H1 (cell line): Measurements from ENCODE around the gene PPID. TPM values are rescaled to one million over a fixed set of nuclear protein-coding genes. Genes with fewer than 3 reads are reported as not detected.

Source experiments
- CTCF ChIA-PET: fragments of 300-600 bp; sonication (Branson Sonifier 250); formaldehyde crosslinking; loops from one replicate; lab custom pipeline; 2021; ENCODE audit not compliant: partially characterized antibody; lab: Charles Lee
- POLR2A ChIA-PET: fragments of 300-600 bp; sonication (Branson Sonifier 250); formaldehyde crosslinking; loops from one replicate; lab custom pipeline; 2021; ENCODE audit warnings: inconsistent platforms; ENCODE audit not compliant: partially characterized antibody; lab: Charles Lee
- DNase-seq, 2 experiments: peaks; one replicate each; pipeline versions ENCODE4 v3.0.0 to v3.0.0-alpha.2; 2010 to 2022; ENCODE audit warnings: low spot score in 2 of 2, low read depth in 1 of 2, mixed read lengths in 1 of 2
- FAIRE-seq: peaks from 2 replicates; lab custom pipeline; 2011; peaks lifted over from hg19 to GRCh38; lab: Jason Lieb, UNC
- H2AFZ ChIP-seq: 2 replicates; pipeline ENCODE4 v1.8.1; 2012; ENCODE audit warnings: low read length, inconsistent platforms
- H2AK5ac ChIP-seq: 2 replicates; pipeline ENCODE4 v1.6.1; 2013; ENCODE audit warnings: low read depth, low read length
- H2BK120ac ChIP-seq: replicated peaks from 2 replicates; pipeline ENCODE3; 2013; ENCODE audit warnings: low read depth, low read length, inconsistent platforms
- H2BK12ac ChIP-seq: 2 replicates; pipeline ENCODE4 v1.6.1; 2013; ENCODE audit warnings: low read depth, low read length
- H2BK15ac ChIP-seq: 2 replicates; pipeline ENCODE4 v1.6.1; 2013; ENCODE audit warnings: low read length
- H2BK20ac ChIP-seq: 2 replicates; pipeline ENCODE4 v1.6.1; 2013; ENCODE audit warnings: low read length
- H2BK5ac ChIP-seq: 2 replicates; pipeline ENCODE4 v1.6.1; 2013; ENCODE audit warnings: low read depth, low read length
- H3K14ac ChIP-seq: 2 replicates; pipeline ENCODE4 v1.6.1; 2013; ENCODE audit warnings: inconsistent platforms; ENCODE audit not compliant: insufficient read length
- H3K18ac ChIP-seq: 2 replicates; pipeline ENCODE4 v1.6.1; 2013; ENCODE audit warnings: low read length; ENCODE audit errors: extremely low read depth
- H3K23ac ChIP-seq: 2 replicates; pipeline ENCODE4 v1.6.1; 2013; ENCODE audit warnings: inconsistent platforms; ENCODE audit not compliant: insufficient read length
- H3K23me2 ChIP-seq: 2 replicates; pipeline ENCODE4 v1.6.1; 2013; ENCODE audit warnings: low read depth, low read length
- H3K27ac ChIP-seq: 2 replicates; pipeline ENCODE4 v1.6.1; 2011; ENCODE audit warnings: low read depth, low read length, inconsistent platforms
- H3K27me3 ChIP-seq, 4 experiments: replicated peaks in 1 of 4; 1 replicate in 1 of 4; 2 replicates in 3 of 4; pipeline versions ENCODE4 v1.6.1 to v1.8.1; 2011 to 2013; ENCODE audit warnings: low read length in 3 of 4, mild to moderate bottlenecking in 3 of 4, inconsistent platforms in 2 of 4, mixed read lengths in 2 of 4, moderate library complexity in 1 of 4; ENCODE audit not compliant: control insufficient read depth in 3 of 4, insufficient read depth in 3 of 4; ENCODE audit errors: extremely low read depth in 1 of 4
- H3K36me3 ChIP-seq, 4 experiments: 2 replicates each; pipeline versions ENCODE4 v1.6.1 to v1.8.1; 2011 to 2013; ENCODE audit warnings: mild to moderate bottlenecking in 4 of 4, low read length in 3 of 4, moderate library complexity in 2 of 4, control low read depth in 1 of 4, inconsistent platforms in 1 of 4; ENCODE audit not compliant: insufficient read depth in 4 of 4, control insufficient read depth in 2 of 4
- H3K4ac ChIP-seq: replicated peaks from 2 replicates; pipeline ENCODE3; 2013; ENCODE audit warnings: low read length, low read depth, mixed read lengths, inconsistent platforms; ENCODE audit not compliant: insufficient read length
- H3K4me1 ChIP-seq, 4 experiments: replicated peaks in 1 of 4; 1 replicate in 1 of 4; 2 replicates in 3 of 4; pipeline versions ENCODE4 v1.6.1 to v1.8.1; 2011 to 2013; ENCODE audit warnings: low read length in 3 of 4, inconsistent platforms in 2 of 4, mixed read lengths in 1 of 4; ENCODE audit not compliant: insufficient read depth in 4 of 4, control insufficient read depth in 3 of 4
- H3K4me2 ChIP-seq, 2 experiments: 2 replicates each; pipeline versions ENCODE4 v1.6.1 to v1.8.1; 2011 to 2013; ENCODE audit warnings: low read depth in 2 of 2, low read length in 2 of 2, control low read depth in 1 of 2, inconsistent platforms in 1 of 2, mild to moderate bottlenecking in 1 of 2; ENCODE audit not compliant: insufficient read depth in 1 of 2
- H3K4me3 ChIP-seq, 4 experiments: fragments of 200-600, 300-600 bp in 1 of 4; sonication (generic), shearing (Covaris generic), sonication (Bioruptor Twin) in 1 of 4; 2 replicates each; pipeline versions ENCODE4 v1.5.1 to v1.8.1; 2011 to 2016; ENCODE audit warnings: low read length in 4 of 4, low read depth in 3 of 4, control low read depth in 2 of 4, inconsistent platforms in 2 of 4, mild to moderate bottlenecking in 2 of 4, mixed read lengths in 1 of 4, moderate library complexity in 1 of 4; ENCODE audit not compliant: insufficient read depth in 2 of 4; ENCODE audit errors: extremely low read depth in 1 of 4
- H3K56ac ChIP-seq: replicated peaks from 2 replicates; pipeline ENCODE3; 2013; ENCODE audit warnings: low read depth, mild to moderate bottlenecking, mixed read lengths, low read length, inconsistent platforms; ENCODE audit not compliant: insufficient read length
- H3K79me1 ChIP-seq: 2 replicates; pipeline ENCODE4 v1.6.1; 2013; ENCODE audit warnings: low read depth, low read length, control low read depth
- H3K79me2 ChIP-seq, 2 experiments: 2 replicates each; pipeline versions ENCODE4 v1.6.1 to v1.8.1; 2012 to 2013; ENCODE audit warnings: low read length in 2 of 2, mild to moderate bottlenecking in 2 of 2, inconsistent platforms in 1 of 2; ENCODE audit not compliant: insufficient read depth in 2 of 2, control insufficient read depth in 1 of 2
- H3K9ac ChIP-seq, 4 experiments: replicated peaks in 1 of 4; 1 replicate in 1 of 4; 2 replicates in 3 of 4; pipeline versions ENCODE4 v1.6.1 to v1.8.1; 2011 to 2013; ENCODE audit warnings: low read depth in 3 of 4, low read length in 3 of 4, control low read depth in 2 of 4, mild to moderate bottlenecking in 2 of 4, moderate library complexity in 2 of 4, inconsistent platforms in 1 of 4; ENCODE audit errors: extremely low read depth in 1 of 4
- H3K9me3 ChIP-seq, 2 experiments: 2 replicates each; pipeline versions ENCODE4 v1.6.1 to v1.8.1; 2012 to 2013; ENCODE audit warnings: mild to moderate bottlenecking in 2 of 2, moderate library complexity in 2 of 2, control low read depth in 1 of 2, inconsistent platforms in 1 of 2, low read depth in 1 of 2, low read length in 1 of 2, mixed read lengths in 1 of 2; ENCODE audit not compliant: insufficient read depth in 2 of 2
- H4K20me1 ChIP-seq, 2 experiments: replicated peaks in 1 of 2; 2 replicates each; pipeline versions ENCODE3 to v1.8.1; 2011 to 2013; ENCODE audit warnings: inconsistent platforms in 2 of 2, low read length in 2 of 2, mild to moderate bottlenecking in 1 of 2; ENCODE audit not compliant: insufficient read depth in 2 of 2, control insufficient read depth in 1 of 2
- H4K5ac ChIP-seq: 2 replicates; pipeline ENCODE4 v1.6.1; 2013; ENCODE audit warnings: low read length, low read depth, mixed read lengths, inconsistent platforms; ENCODE audit not compliant: insufficient read length
- H4K8ac ChIP-seq: 2 replicates; pipeline ENCODE4 v1.8.0; 2013; ENCODE audit warnings: mild to moderate bottlenecking, moderate library complexity, low read length, inconsistent platforms; ENCODE audit not compliant: insufficient read depth; ENCODE audit errors: extremely low read depth
- H4K91ac ChIP-seq: replicated peaks from 2 replicates; pipeline ENCODE3; 2013; ENCODE audit warnings: low read length, mixed read lengths, inconsistent platforms; ENCODE audit not compliant: insufficient read length
- CBX5 ChIP-seq: fragments of 300-800, 300-1000 bp; sonication (generic); IDR thresholded peaks from 2 replicates; pipeline ENCODE4 v1.7.1; 2016; ENCODE audit warnings: antibody characterized with exemption, low read length, low read depth
- CHD2 ChIP-seq: IDR thresholded peaks from 2 replicates; pipeline ENCODE4 v1.6.1; 2012; ENCODE audit warnings: low read length, improper control_type of control experiment
- EP300 ChIP-seq, 2 experiments: IDR thresholded peaks; 1 replicate in 1 of 2; 2 replicates in 1 of 2; pipeline ENCODE4 v1.6.1; 2011 to 2012; ENCODE audit warnings: low read depth in 2 of 2, low read length in 2 of 2, mild to moderate bottlenecking in 2 of 2, borderline replicate concordance in 1 of 2, inconsistent platforms in 1 of 2, moderate library complexity in 1 of 2
- HDAC2 ChIP-seq, 2 experiments: fragments of 300-600 bp in 1 of 2; sonication (generic) in 1 of 2; IDR thresholded peaks; 2 replicates each; pipeline ENCODE4 v1.6.1; 2011 to 2012; ENCODE audit warnings: low read depth in 2 of 2, low read length in 2 of 2, mild to moderate bottlenecking in 2 of 2, moderate library complexity in 2 of 2, borderline replicate concordance in 1 of 2, inconsistent platforms in 1 of 2
- NRF1 ChIP-seq: IDR thresholded peaks from 2 replicates; pipeline ENCODE4 v1.6.1; 2011; ENCODE audit warnings: mild to moderate bottlenecking, low read depth, low read length, improper control_type of control experiment
- POLR2A ChIP-seq, 2 experiments: IDR thresholded peaks; 1 replicate in 1 of 2; 2 replicates in 1 of 2; pipeline ENCODE4 v1.6.1; 2011; ENCODE audit warnings: low read depth in 2 of 2, low read length in 2 of 2, mild to moderate bottlenecking in 2 of 2; ENCODE audit errors: control extremely low read depth in 1 of 2
- POLR2AphosphoS5 ChIP-seq: IDR thresholded peaks from 2 replicates; pipeline ENCODE4 v1.6.1; 2011; ENCODE audit warnings: low read depth, low read length
- RAD21 ChIP-seq, 2 experiments: IDR thresholded peaks in 1 of 2; conservative IDR thresholded peaks in 1 of 2; 2 replicates each; pipeline ENCODE4 v1.6.1; 2011; ENCODE audit warnings: low read depth in 2 of 2, low read length in 2 of 2, improper control_type of control experiment in 1 of 2, inconsistent platforms in 1 of 2, mild to moderate bottlenecking in 1 of 2, moderate library complexity in 1 of 2
- RFX5 ChIP-seq: IDR thresholded peaks from 2 replicates; pipeline ENCODE4 v1.6.1; 2011; ENCODE audit warnings: low read depth, low read length, improper control_type of control experiment, borderline replicate concordance
- RNF2 ChIP-seq: fragments of 200-900, 300-1000 bp; sonication (generic); IDR thresholded peaks from 2 replicates; pipeline ENCODE4 v1.7.1; 2016; ENCODE audit warnings: borderline replicate concordance, low read depth, mild to moderate bottlenecking, antibody characterized with exemption, low read length; ENCODE audit not compliant: poor library complexity, severe bottlenecking; ENCODE audit errors: missing control alignments
- RXRA ChIP-seq: IDR thresholded peaks from 2 replicates; pipeline ENCODE4 v1.6.1; 2011; ENCODE audit warnings: low read depth, mild to moderate bottlenecking, low read length, moderate library complexity; ENCODE audit not compliant: insufficient read depth
- SRF ChIP-seq: IDR thresholded peaks from 2 replicates; pipeline ENCODE4 v1.6.1; 2011; ENCODE audit warnings: mild to moderate bottlenecking, low read depth, low read length, moderate library complexity
- TCF12 ChIP-seq: IDR thresholded peaks from 2 replicates; pipeline ENCODE4 v1.6.1; 2011; ENCODE audit warnings: low read depth, mild to moderate bottlenecking, low read length
- YY1 ChIP-seq: IDR thresholded peaks from 2 replicates; pipeline ENCODE4 v1.6.1; 2011; ENCODE audit warnings: low read depth, mild to moderate bottlenecking, low read length
- WGBS, 2 experiments: shearing (Covaris generic) in 1 of 2; methylation state at CpG; one replicate each; pipeline versions ENCODE4 v1.1.6 to v1.1.7; 2013 to 2015; ENCODE audit warnings: low lambda C conversion rate in 2 of 2, mixed read lengths in 2 of 2, inconsistent platforms in 1 of 2, low coverage in 1 of 2, missing lambda C conversion rate in 1 of 2; ENCODE audit not compliant: insufficient replicate concordance in 2 of 2, insufficient coverage in 1 of 2, insufficient read length in 1 of 2; ENCODE audit errors: extremely low coverage in 1 of 2, missing lambda C conversion rate in 1 of 2; 5-methylcytosine and 5-hydroxymethylcytosine counted together
- polyA plus RNA-seq, 7 experiments: library from polyadenylated mRNA; depleted of rRNA in 3 of 7; stranded (reverse) in 5 of 7; unstranded in 2 of 7; fragments of >200 nt in 5 of 7; fragments of 200-250 nt in 2 of 7; gene quantifications; 1 replicate in 5 of 7; 2 replicates in 1 of 7; 4 replicates in 1 of 7; pipeline versions ENCODE4 v1.2.1 to v1.2.3, GENCODE V29; 2011 to 2013; ENCODE audit warnings: missing spikeins in 2 of 7, mixed read lengths in 2 of 7
- total RNA-seq: library from RNA; stranded (reverse); fragmentation: NEBNext Ultra II Directional; extraction: Animal tissue kit (Norgen Biotek cat#: 25700); gene quantifications from 2 replicates; pipeline ENCODE4 v1.2.1, GENCODE V29; 2021

Gene PPID
- total and polyA plus RNA-seq, 2 of the 8 experiments (the other 6 are each of a cell fraction or from before 2014, with no cell fraction given): 20.2 to 53.2 TPM

- DNase-seq (no peak), FAIRE-seq (no peak)
- H3K4me2 ChIP-seq: no peak overlapping the region
- H2BK120ac ChIP-seq: no peak overlapping the region
- no peak overlapping the region for H2BK5ac ChIP-seq
- H3K79me1 ChIP-seq: no peaks in the 10 kb centered on the region
- no peak overlapping the region for H4K91ac ChIP-seq
- H3K27me3 ChIP-seq: no peaks in the 10 kb centered on the region; a peak in 1 of 7 replicates
- no peak overlapping the region for H3K14ac ChIP-seq
- no peak overlapping the region for H2BK12ac ChIP-seq
- no peak overlapping the region for H4K5ac ChIP-seq
- H3K9me3 ChIP-seq: peaks cover 0 to 7% of the 10 kb centered on the region in 2 experiments; a peak in 1 of 4 replicates
- H3K18ac ChIP-seq: no peak overlapping the region
- POLR2A ChIA-PET: interaction anchor here (0.7 kb wide), 1 partner anchor 346 kb away, joined by 3 read pairs; no protein-coding TSS in a partner anchor
- no peaks in the 10 kb centered on the region for H3K23me2 ChIP-seq
- no peaks in the 10 kb centered on the region for H3K4me1 ChIP-seq
- no peak overlapping the region for H2AK5ac ChIP-seq
- no peaks in the 10 kb centered on the region for H4K20me1 ChIP-seq
- H3K4me3 ChIP-seq: no peak overlapping the region
- H2BK15ac ChIP-seq: no peak overlapping the region
- no peak overlapping the region for H3K23ac ChIP-seq
- CTCF ChIA-PET: interaction anchor here (1.2 kb wide), 1 partner anchor 95 kb away, joined by 5 read pairs; no protein-coding TSS in a partner anchor
- no peaks in the 10 kb centered on the region for H3K36me3 ChIP-seq
- no peak overlapping the region for H3K4ac ChIP-seq
- H2BK20ac ChIP-seq: no peak overlapping the region
- 91% methylated on average over 4 of the region's 4 CpGs; no CpG with 5 or more reads in 1 of the 2 experiments for WGBS, 2 experiments
- H2AFZ ChIP-seq: no peak overlapping the region
- no peak overlapping the region for H3K27ac ChIP-seq
- H3K56ac ChIP-seq: no peak overlapping the region
- H4K8ac ChIP-seq: no peak overlapping the region
- TF ChIP-seq RAD21 (IDR thresholded peaks at IDR 0.05 in 1 of 2, conservative IDR thresholded peaks at IDR 0.05 in 1 of 2; ENCODE audit: low read depth in 2 of 2, low read length in 2 of 2) (no peak), RNF2 (no peak), RXRA (no peak), TCF12 (no peak), NRF1 (no peak), YY1 (no peak), POLR2AphosphoS5 (no peak), RFX5 (no peak), EP300 (IDR thresholded peaks at IDR 0.05; ENCODE audit: borderline replicate concordance in 1 of 2, low read depth in 2 of 2, low read length in 2 of 2) (no peak), HDAC2 (IDR thresholded peaks at IDR 0.05; ENCODE audit: borderline replicate concordance in 1 of 2, low read depth in 2 of 2, low read length in 2 of 2) (no peak), POLR2A (IDR thresholded peaks at IDR 0.05; ENCODE audit: control extremely low read depth in 1 of 2, low read depth in 2 of 2, low read length in 2 of 2) (no peak), CBX5 (no peak), SRF (no peak), CHD2 (no peak)
- H3K9ac ChIP-seq: no peak overlapping the region
- no peaks in the 10 kb centered on the region for H3K79me2 ChIP-seq
Observed at GRCh38 chr4:158762553-158762952, 39.4 kb upstream of the PPID start.
